Measurements from ENCODE around the gene MARCHF3. TPM values are rescaled to one million over a fixed set of nuclear protein-coding genes. Genes with fewer than 3 reads are reported as not detected.
"Not testable (repeated sequence)": the region's sequence is repeated elsewhere in the genome, so short reads cannot be mapped to it uniquely, and the experiment has no call there.

MARCHF3 gene
- polyA plus RNA-seq, 4 donors, result 3.6 to 8.5 (median 5.4) TPM

DNA sequence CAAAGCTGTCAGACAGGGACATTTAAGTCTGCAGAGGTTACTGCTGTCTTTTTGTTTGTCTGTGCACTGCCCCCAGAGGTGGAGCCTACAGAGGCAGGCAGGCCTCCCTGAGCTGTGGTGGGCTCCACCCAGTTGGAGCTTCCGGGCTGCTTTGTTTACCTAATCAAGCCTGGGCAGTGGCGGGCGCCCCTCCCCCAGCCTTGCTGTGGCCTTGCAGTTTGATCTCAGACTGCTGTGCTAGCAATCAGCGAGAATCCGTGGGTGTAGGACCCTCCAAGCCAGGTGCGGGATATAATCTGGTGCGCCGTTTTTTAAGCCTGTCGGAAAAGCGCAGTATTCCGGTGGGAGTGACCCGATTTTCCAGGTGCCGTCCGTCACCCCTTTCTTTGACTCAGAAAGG is 134.6 kb downstream of the MARCHF3 start:
- not testable (repeated sequence) for FAIRE-seq; H3K4me3 ChIP-seq (ENCODE audit: low read depth in 1 of 3, low read length in 3 of 3); H3K27ac ChIP-seq (ENCODE audit: low read depth in 1 of 3, low read length in 2 of 3); DNase-seq; H3K4me1 ChIP-seq (ENCODE audit: control insufficient read depth in 3 of 3, insufficient read depth in 2 of 3, low read depth in 1 of 3, low read length in 2 of 3); H3K9me3 ChIP-seq (ENCODE audit: control insufficient read depth in 2 of 2, insufficient read depth in 1 of 2, low read depth in 1 of 2, low read length in 1 of 2); H3K36me3 ChIP-seq (ENCODE audit: control insufficient read depth in 3 of 3, insufficient read depth in 2 of 3, low read depth in 1 of 3, low read length in 3 of 3); H3K27me3 ChIP-seq (ENCODE audit: control insufficient read depth in 3 of 3, insufficient read depth in 3 of 3, low read length in 3 of 3)
- WGBS, 3 donors, result 85 to 95% (median 92%) methylated on average over 14 of the region's 14 CpGs

DNA sequence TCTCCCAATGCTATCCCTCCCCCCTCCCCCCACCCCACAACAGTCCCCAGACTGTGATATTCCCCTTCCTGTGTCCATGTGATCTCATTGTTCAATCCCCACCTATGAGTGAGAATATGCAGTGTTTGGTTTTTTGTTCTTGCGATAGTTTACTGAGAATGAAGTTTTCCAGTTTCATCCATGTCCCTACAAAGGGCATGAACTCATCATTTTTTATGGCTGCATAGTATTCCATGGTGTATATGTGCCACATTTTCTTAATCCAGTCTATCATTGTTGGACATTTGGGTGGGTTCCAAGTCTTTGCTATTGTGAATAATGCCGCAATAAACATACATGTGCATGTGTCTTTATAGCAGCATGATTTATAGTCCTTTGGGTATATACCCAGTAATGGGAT is 139.9 kb downstream of the MARCHF3 start:
- FAIRE-seq; DNase-seq; H3K27me3 ChIP-seq (ENCODE audit: control insufficient read depth in 3 of 3, insufficient read depth in 3 of 3, low read length in 3 of 3); H3K36me3 ChIP-seq (ENCODE audit: control insufficient read depth in 3 of 3, insufficient read depth in 2 of 3, low read depth in 1 of 3, low read length in 3 of 3); H3K4me3 ChIP-seq (ENCODE audit: low read depth in 1 of 3, low read length in 3 of 3); H3K9me3 ChIP-seq (ENCODE audit: control insufficient read depth in 2 of 2, insufficient read depth in 1 of 2, low read depth in 1 of 2, low read length in 1 of 2); H3K27ac ChIP-seq (ENCODE audit: low read depth in 1 of 3, low read length in 2 of 3); H3K4me1 ChIP-seq (ENCODE audit: control insufficient read depth in 3 of 3, insufficient read depth in 2 of 3, low read depth in 1 of 3, low read length in 2 of 3): not testable (repeated sequence)
- 98 to 100% (median 100%) methylated on average over 2 of the region's 2 CpGs for WGBS, 3 donors

DNA sequence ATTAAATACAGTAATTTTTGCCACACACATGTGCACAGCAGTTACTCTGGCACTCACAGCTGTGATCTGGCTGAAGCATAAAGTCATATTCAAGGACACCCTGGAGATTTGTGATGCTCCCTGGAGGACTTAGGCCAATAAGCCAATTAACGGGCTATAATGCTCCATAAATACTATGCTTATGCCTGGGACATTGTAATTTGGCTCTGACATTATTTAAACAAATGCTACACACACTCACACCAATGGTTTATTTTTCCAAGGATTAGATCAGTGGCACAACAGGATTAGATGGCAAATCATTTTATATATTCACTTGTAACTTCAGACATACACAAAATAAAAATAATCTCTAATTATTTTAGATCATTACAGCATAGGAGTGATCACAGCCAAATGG is 142.2 kb downstream of the MARCHF3 start:
- H3K27ac ChIP-seq (ENCODE audit: low read depth in 1 of 3, low read length in 2 of 3), result no peak overlapping the region
- no peaks in the 10 kb centered on the region for H3K9me3 ChIP-seq (ENCODE audit: control insufficient read depth in 2 of 2, insufficient read depth in 1 of 2, low read depth in 1 of 2, low read length in 1 of 2)
- no peaks in the 10 kb centered on the region for H3K36me3 ChIP-seq (ENCODE audit: control insufficient read depth in 3 of 3, insufficient read depth in 2 of 3, low read depth in 1 of 3, low read length in 3 of 3)
- no peak overlapping the region for H3K4me3 ChIP-seq (ENCODE audit: low read depth in 1 of 3, low read length in 3 of 3)
- FAIRE-seq (no peak), DNase-seq (no peak)
- H3K27me3 ChIP-seq (ENCODE audit: control insufficient read depth in 3 of 3, insufficient read depth in 3 of 3, low read length in 3 of 3), result no peaks in the 10 kb centered on the region
- H3K4me1 ChIP-seq (ENCODE audit: control insufficient read depth in 3 of 3, insufficient read depth in 2 of 3, low read depth in 1 of 3, low read length in 2 of 3), result no peaks in the 10 kb centered on the region
- WGBS, 3 donors, result 58 to 88% (median 71%) methylated on average over 1 of the region's 1 CpG

DNA sequence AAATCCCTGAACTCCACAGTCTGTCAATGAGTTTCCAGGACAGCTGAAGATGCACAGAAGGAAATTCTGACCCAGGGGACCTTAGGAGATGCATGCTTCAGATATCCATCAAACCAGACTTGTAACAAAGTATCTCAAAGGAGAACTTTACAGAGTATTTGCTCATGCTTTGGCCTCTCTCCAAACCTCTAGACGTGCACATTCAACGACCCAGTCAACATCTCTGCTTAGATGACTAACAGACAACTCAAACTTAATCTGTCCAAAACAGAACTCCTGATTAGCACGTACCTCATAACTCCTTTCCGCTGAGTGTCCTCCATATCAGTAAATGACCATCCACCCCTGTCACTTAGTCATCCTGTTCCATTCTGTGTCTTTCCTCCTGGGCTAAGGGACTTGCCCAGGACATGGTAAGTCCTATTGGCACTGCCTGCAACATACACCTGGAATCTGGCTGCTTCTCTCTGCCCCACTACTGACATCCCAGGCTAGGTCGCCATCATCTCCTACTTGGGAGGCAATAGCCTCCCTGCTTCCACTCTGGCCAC is 146.0 kb downstream of the MARCHF3 start:
- no peaks in the 10 kb centered on the region for H3K36me3 ChIP-seq (ENCODE audit: control insufficient read depth in 3 of 3, insufficient read depth in 2 of 3, low read depth in 1 of 3, low read length in 3 of 3)
- no peak for FAIRE-seq
- no peak overlapping the region for H3K27ac ChIP-seq (ENCODE audit: low read depth in 1 of 3, low read length in 2 of 3)
- no peak for DNase-seq
- H3K9me3 ChIP-seq (ENCODE audit: control insufficient read depth in 2 of 2, insufficient read depth in 1 of 2, low read depth in 1 of 2, low read length in 1 of 2), result no peaks in the 10 kb centered on the region
- H3K27me3 ChIP-seq (ENCODE audit: control insufficient read depth in 3 of 3, insufficient read depth in 3 of 3, low read length in 3 of 3), result no peaks in the 10 kb centered on the region
- no peak overlapping the region for H3K4me3 ChIP-seq (ENCODE audit: low read depth in 1 of 3, low read length in 3 of 3)
- no peaks in the 10 kb centered on the region for H3K4me1 ChIP-seq (ENCODE audit: control insufficient read depth in 3 of 3, insufficient read depth in 2 of 3, low read depth in 1 of 3, low read length in 2 of 3)
- WGBS, 3 donors, result 58 to 71% (median 62%) methylated on average over 5 of the region's 5 CpGs

DNA sequence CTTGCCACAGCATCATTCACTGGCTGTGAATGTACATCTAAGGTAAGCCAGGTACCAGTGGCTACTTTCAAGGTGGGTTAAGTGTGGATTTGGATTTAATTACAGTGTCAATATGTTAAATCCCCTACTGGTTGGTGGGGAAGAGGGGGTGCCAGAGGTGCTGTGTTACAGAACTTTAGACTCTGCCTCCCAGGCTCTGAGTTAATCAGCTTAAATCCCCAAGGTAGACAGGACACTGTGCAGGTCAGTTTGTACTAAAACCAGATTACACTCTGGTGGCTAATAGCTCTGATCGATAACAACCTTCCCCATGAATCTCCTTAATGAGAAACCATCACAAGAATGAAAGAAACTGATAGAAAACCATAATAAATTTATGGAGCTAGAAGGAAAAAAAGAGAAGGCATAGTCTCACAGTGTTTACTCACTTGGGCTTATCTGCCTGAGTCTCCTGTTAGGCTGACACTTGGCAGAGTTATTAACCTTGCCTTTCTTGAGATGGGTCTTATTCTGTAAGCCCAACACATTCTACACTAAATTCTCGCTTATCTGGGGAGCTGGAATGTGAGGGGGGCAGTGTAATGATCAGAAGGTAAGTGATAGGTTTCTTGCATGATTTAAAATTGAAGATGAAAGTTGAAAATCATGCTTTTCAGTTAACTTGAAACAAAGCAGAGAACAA is 146.7 kb downstream of the MARCHF3 start:
- H3K4me1 ChIP-seq (ENCODE audit: control insufficient read depth in 3 of 3, insufficient read depth in 2 of 3, low read depth in 1 of 3, low read length in 2 of 3), result no peaks in the 10 kb centered on the region
- no peaks in the 10 kb centered on the region for H3K27me3 ChIP-seq (ENCODE audit: control insufficient read depth in 3 of 3, insufficient read depth in 3 of 3, low read length in 3 of 3)
- DNase-seq (no peak), FAIRE-seq (no peak)
- 62 to 72% (median 71%) methylated on average over 2 of the region's 2 CpGs for WGBS, 3 donors
- no peak overlapping the region for H3K4me3 ChIP-seq (ENCODE audit: low read depth in 1 of 3, low read length in 3 of 3)
- H3K36me3 ChIP-seq (ENCODE audit: control insufficient read depth in 3 of 3, insufficient read depth in 2 of 3, low read depth in 1 of 3, low read length in 3 of 3), result no peaks in the 10 kb centered on the region
- no peak overlapping the region for H3K27ac ChIP-seq (ENCODE audit: low read depth in 1 of 3, low read length in 2 of 3)
- H3K9me3 ChIP-seq (ENCODE audit: control insufficient read depth in 2 of 2, insufficient read depth in 1 of 2, low read depth in 1 of 2, low read length in 1 of 2), result no peaks in the 10 kb centered on the region

DNA sequence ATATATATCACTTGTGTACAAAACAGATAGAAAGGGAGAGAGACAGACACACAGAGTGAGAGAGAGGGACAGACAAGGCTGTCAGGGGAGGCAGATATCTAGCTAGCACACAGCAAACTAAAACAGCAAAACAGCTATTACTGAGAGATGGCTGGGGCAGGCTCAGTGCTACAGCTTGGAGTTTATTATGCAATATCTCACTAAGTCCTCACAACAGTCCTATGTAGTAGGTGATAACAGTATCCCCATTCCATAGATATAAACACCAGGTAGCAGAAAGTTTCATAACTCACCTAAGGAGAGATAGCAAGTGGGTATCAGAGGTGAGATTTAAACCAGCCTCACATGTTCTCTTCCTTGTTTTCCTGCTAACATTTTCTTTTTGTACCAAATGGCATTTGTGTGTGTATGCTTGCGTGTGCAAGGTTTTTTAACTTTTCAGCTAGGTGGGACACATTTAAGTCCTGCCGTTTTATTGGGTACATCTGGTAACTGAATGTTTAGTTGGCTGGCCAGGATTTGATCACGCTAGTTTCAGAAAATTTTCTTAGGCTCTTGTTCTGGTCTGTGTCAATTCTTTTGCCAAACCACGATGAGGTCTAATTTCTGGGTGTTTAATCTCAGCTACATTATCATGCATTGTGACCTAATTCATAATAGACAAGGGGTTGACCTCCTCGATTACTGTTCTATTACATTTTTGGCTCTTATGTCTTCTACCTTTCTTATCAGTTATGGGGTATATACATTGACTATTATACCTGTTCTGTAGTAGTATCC is 148.3 kb downstream of the MARCHF3 start:
- no peak for DNase-seq
- no peaks in the 10 kb centered on the region for H3K27me3 ChIP-seq (ENCODE audit: control insufficient read depth in 3 of 3, insufficient read depth in 3 of 3, low read length in 3 of 3)
- 92 to 95% (median 92%) methylated on average over 5 of the region's 5 CpGs for WGBS, 3 donors
- peaks cover 0 to 4% (median 0%) of the 10 kb centered on the region in 3 donors for H3K36me3 ChIP-seq (ENCODE audit: control insufficient read depth in 3 of 3, insufficient read depth in 2 of 3, low read depth in 1 of 3, low read length in 3 of 3)
- H3K4me3 ChIP-seq (ENCODE audit: low read depth in 1 of 3, low read length in 3 of 3), result no peak overlapping the region
- FAIRE-seq, result no peak
- H3K27ac ChIP-seq (ENCODE audit: low read depth in 1 of 3, low read length in 2 of 3), result no peak overlapping the region
- no peaks in the 10 kb centered on the region for H3K4me1 ChIP-seq (ENCODE audit: control insufficient read depth in 3 of 3, insufficient read depth in 2 of 3, low read depth in 1 of 3, low read length in 2 of 3)
- H3K9me3 ChIP-seq (ENCODE audit: control insufficient read depth in 2 of 2, insufficient read depth in 1 of 2, low read depth in 1 of 2, low read length in 1 of 2), result no peaks in the 10 kb centered on the region

DNA sequence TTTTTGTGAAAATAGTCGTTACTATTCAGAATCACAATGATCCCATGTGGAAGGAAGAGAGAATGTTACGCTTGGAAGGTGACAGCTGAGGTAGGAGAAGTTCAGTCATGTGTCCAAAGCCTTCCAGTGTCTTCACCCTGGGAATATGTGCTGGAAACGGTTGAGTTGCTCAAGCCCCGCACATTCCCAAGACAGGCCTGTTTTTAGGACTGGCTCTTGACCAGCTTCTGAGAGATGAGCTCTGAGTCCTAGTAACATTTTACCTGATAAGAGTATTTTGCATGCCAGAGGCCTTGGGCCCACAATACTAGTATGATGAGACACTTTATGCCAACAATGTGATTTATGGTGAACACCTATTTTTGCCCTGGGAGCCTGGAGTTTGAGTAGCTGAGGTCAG is 151.7 kb downstream of the MARCHF3 start:
- H3K27ac ChIP-seq (ENCODE audit: low read depth in 1 of 3, low read length in 2 of 3), result no peak overlapping the region
- WGBS, 3 donors, result 92 to 97% (median 94%) methylated on average over 4 of the region's 4 CpGs

DNA sequence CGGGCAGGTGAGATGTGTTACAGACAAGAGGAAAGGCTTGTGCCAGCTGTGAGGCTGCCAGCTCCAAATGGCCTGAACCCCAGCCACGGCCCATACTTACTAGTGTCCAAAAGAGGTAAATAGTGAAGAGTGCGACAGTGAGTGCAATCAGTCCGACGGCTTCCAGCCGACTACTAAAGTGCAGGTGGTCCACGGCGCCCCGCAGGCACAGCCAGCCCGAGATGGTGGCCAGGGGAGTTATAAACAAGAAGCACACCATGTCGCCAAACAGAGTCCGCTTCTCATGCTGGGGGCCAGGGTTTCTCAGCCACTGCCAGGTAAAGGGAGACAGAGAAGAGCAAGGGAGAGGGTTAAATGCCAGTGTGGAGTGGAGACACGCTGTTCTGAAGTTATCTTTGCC is 152.3 kb downstream of the MARCHF3 start:
- 82 to 90% (median 89%) methylated on average over 13 of the region's 13 CpGs for WGBS, 3 donors
- FAIRE-seq, result no peak
- Histone ChIP-seq H3K9me3 (ENCODE audit: control insufficient read depth in 2 of 2, insufficient read depth in 1 of 2, low read depth in 1 of 2, low read length in 1 of 2) (no peaks in the 10 kb centered on the region), H3K4me1 (ENCODE audit: control insufficient read depth in 3 of 3, insufficient read depth in 2 of 3, low read depth in 1 of 3, low read length in 2 of 3) (peaks cover 0 to 6% (median 0%) of the 10 kb centered on the region in 3 donors), H3K36me3 (ENCODE audit: control insufficient read depth in 3 of 3, insufficient read depth in 2 of 3, low read depth in 1 of 3, low read length in 3 of 3) (peaks cover 0 to 7% (median 0%) of the 10 kb centered on the region in 3 donors), H3K27ac (ENCODE audit: low read depth in 1 of 3, low read length in 2 of 3) (no peak overlapping the region), H3K4me3 (ENCODE audit: low read depth in 1 of 3, low read length in 3 of 3) (no peak overlapping the region), H3K27me3 (ENCODE audit: control insufficient read depth in 3 of 3, insufficient read depth in 3 of 3, low read length in 3 of 3) (no peaks in the 10 kb centered on the region)
- DNase-seq, result no peak

More for the DNA sequence above, 151.7 kb downstream of the MARCHF3 start:
- FAIRE-seq (no peak), DNase-seq (no peak)
- Histone ChIP-seq H3K9me3 (ENCODE audit: control insufficient read depth in 2 of 2, insufficient read depth in 1 of 2, low read depth in 1 of 2, low read length in 1 of 2) (no peaks in the 10 kb centered on the region), H3K4me3 (ENCODE audit: low read depth in 1 of 3, low read length in 3 of 3) (no peak overlapping the region), H3K27me3 (ENCODE audit: control insufficient read depth in 3 of 3, insufficient read depth in 3 of 3, low read length in 3 of 3) (no peaks in the 10 kb centered on the region), H3K36me3 (ENCODE audit: control insufficient read depth in 3 of 3, insufficient read depth in 2 of 3, low read depth in 1 of 3, low read length in 3 of 3) (peaks cover 0 to 7% (median 0%) of the 10 kb centered on the region in 3 donors), H3K4me1 (ENCODE audit: control insufficient read depth in 3 of 3, insufficient read depth in 2 of 3, low read depth in 1 of 3, low read length in 2 of 3) (peaks cover 0 to 6% (median 0%) of the 10 kb centered on the region in 3 donors)
